ENCODE results near the gene TRIM31. TPM values are rescaled to one million over a fixed set of nuclear protein-coding genes. Genes with fewer than 3 reads are reported as not detected.

The TRIM31 gene
- total RNA-seq, 1 experiment from 2014 or later, result not detected

DNA sequence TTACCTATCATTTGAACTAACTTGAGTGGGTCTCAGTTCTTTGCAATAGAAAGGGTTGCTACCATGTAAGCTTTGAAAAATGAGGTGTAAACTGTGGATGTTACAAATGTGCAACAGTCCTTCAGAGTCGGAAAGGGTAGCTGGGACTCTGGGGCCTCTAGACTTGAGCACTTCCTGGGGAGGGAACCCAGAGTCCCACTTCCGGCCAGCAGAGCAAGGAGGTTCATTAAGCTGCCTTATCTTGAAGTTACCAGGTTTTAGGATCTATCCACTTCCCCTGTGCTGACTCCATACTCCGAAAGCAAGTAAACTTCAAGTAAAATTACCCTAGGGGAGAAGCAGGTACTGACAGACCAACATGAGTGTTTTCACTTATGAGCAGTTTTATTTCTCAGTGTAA, 38.7 kb upstream of the TRIM31 start:
- TF ChIP-seq EZH2 (IDR thresholded peaks at IDR 0.05; ENCODE audit: borderline replicate concordance, low read depth, low read length, poor library complexity, severe bottlenecking), result no peak
- TF ChIP-seq, protein P1, sequence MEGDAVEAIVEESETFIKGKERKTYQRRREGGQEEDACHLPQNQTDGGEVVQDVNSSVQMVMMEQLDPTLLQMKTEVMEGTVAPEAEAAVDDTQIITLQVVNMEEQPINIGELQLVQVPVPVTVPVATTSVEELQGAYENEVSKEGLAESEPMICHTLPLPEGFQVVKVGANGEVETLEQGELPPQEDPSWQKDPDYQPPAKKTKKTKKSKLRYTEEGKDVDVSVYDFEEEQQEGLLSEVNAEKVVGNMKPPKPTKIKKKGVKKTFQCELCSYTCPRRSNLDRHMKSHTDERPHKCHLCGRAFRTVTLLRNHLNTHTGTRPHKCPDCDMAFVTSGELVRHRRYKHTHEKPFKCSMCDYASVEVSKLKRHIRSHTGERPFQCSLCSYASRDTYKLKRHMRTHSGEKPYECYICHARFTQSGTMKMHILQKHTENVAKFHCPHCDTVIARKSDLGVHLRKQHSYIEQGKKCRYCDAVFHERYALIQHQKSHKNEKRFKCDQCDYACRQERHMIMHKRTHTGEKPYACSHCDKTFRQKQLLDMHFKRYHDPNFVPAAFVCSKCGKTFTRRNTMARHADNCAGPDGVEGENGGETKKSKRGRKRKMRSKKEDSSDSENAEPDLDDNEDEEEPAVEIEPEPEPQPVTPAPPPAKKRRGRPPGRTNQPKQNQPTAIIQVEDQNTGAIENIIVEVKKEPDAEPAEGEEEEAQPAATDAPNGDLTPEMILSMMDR (conservative IDR thresholded peaks at IDR 0.05; ENCODE audit: low read depth, low read length), result no peak
- Histone ChIP-seq H3K4me1 (ENCODE audit: insufficient read depth, low read length, poor library complexity, severe bottlenecking) (peaks cover 16% of the 10 kb centered on the region), H3K9me3 (ENCODE audit: low read depth, low read length, poor library complexity, severe bottlenecking) (no peaks in the 10 kb centered on the region), H3K27me3 (replicated peaks; ENCODE audit: insufficient read depth, low read depth, low read length, poor library complexity) (no peaks in the 10 kb centered on the region), H3K27ac (ENCODE audit: low read depth, low read length, poor library complexity, severe bottlenecking) (no peak overlapping the region), H3K4me3 (ENCODE audit: low read depth, low read length, poor library complexity, severe bottlenecking) (no peak overlapping the region), H3K36me3 (ENCODE audit: insufficient read depth, low read length, poor library complexity, severe bottlenecking) (no peaks in the 10 kb centered on the region)
- no peak for DNase-seq (ENCODE audit: low spot score)
- intact Hi-C loops (cut with micrococcal nuclease; ENCODE audit: unreplicated experiment), result no loop called here
- no TSS peak for BruUV-seq (replicated peaks)
- ChIA-PET CTCF (interaction anchor here (0.6 kb wide), 1 partner anchor 19 kb away, joined by 3 read pairs; no protein-coding TSS in a partner anchor), POLR2A (ENCODE audit: low non-redundant PET) (no interaction called here)

DNA sequence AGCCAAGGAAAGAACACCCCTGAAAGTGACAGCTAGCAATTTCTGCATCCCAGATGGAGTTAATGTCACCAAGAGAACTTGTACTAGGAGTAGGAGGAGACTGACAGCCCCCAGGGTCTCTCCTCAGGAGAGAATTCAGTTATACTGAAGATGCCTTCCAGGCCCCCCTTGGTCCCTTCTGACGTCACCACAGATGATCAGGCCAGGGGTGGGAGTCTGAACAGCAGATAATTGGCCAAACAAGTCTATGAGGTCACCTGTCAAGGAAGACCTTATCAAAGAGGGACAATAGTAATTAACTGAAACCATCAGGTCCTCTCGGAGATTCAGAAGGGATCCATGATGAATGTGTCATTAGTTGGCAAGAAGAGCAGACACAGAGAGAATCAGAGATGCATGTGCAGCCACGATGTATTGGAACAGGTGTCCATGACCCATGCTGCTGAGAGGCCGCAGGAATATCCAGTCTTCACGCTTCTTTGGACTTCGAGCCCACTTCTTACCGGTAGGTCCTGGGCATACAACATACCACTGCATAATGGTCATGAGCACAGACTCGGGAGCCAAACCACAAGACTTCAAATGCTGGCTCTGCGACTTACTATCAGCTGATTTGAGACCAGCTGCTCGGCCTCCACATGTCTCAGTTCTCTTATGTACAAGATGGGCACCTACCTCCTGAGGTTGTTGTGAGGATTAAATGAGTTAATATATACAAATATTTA, 37.9 kb upstream of the TRIM31 start:
- intact Hi-C loops (cut with micrococcal nuclease; ENCODE audit: unreplicated experiment), result no loop called here
- Histone ChIP-seq H3K36me3 (ENCODE audit: insufficient read depth, low read length, poor library complexity, severe bottlenecking) (no peaks in the 10 kb centered on the region), H3K4me3 (ENCODE audit: low read depth, low read length, poor library complexity, severe bottlenecking) (no peak overlapping the region), H3K4me1 (ENCODE audit: insufficient read depth, low read length, poor library complexity, severe bottlenecking) (peaks cover 11% of the 10 kb centered on the region), H3K9me3 (ENCODE audit: low read depth, low read length, poor library complexity, severe bottlenecking) (no peaks in the 10 kb centered on the region), H3K27me3 (replicated peaks; ENCODE audit: insufficient read depth, low read depth, low read length, poor library complexity) (no peaks in the 10 kb centered on the region), H3K27ac (ENCODE audit: low read depth, low read length, poor library complexity, severe bottlenecking) (no peak overlapping the region)
- ChIA-PET POLR2A (ENCODE audit: low non-redundant PET) (no interaction called here), CTCF (interaction anchor here (0.6 kb wide), 1 partner anchor 18 kb away, joined by 3 read pairs; no protein-coding TSS in a partner anchor)
- BruUV-seq (replicated peaks), result no TSS peak
- no peak for TF ChIP-seq EZH2 (IDR thresholded peaks at IDR 0.05; ENCODE audit: borderline replicate concordance, low read depth, low read length, poor library complexity, severe bottlenecking)
- TF ChIP-seq, protein P1 (conservative IDR thresholded peaks at IDR 0.05; ENCODE audit: low read depth, low read length), result no peak
- DNase-seq (ENCODE audit: low spot score), result no peak

DNA sequence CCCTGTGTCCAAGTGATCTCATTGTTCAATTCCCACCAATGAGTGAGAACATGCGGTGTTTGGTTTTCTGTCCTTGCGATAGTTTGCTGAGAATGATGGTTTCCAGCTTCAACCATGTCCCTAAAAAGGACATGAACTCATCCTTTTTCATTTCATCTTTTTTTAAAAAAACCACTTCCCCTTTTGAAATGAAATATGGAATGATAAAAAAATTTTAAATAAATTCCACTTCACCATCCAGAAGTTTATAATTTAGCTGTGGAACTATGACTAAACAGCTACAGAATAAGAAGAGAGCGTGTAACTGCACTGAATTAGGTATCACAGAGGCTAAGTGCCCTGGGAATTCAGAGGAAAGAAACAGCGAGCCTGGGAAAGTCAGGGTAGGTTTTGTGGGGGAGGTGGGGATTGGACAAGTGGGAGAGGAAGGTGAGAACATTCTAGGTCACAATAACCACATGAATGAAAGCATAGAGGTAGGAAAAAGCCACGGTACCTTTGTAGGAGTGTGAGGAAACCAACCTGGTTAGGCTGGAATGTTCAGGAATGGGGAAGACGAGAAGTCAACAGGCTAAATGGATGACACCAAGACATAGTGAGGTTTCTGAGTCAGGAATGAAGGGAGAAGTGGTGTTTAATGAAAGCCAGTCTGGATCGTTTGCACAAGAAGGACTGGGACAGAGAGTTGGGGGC, 37.1 kb upstream of the TRIM31 start:
- intact Hi-C loops (cut with micrococcal nuclease; ENCODE audit: unreplicated experiment), result no loop called here
- Histone ChIP-seq H3K27ac (ENCODE audit: low read depth, low read length, poor library complexity, severe bottlenecking) (no peak overlapping the region), H3K4me3 (ENCODE audit: low read depth, low read length, poor library complexity, severe bottlenecking) (no peak overlapping the region), H3K9me3 (ENCODE audit: low read depth, low read length, poor library complexity, severe bottlenecking) (no peaks in the 10 kb centered on the region), H3K36me3 (ENCODE audit: insufficient read depth, low read length, poor library complexity, severe bottlenecking) (no peaks in the 10 kb centered on the region), H3K4me1 (ENCODE audit: insufficient read depth, low read length, poor library complexity, severe bottlenecking) (peaks cover 3% of the 10 kb centered on the region), H3K27me3 (replicated peaks; ENCODE audit: insufficient read depth, low read depth, low read length, poor library complexity) (peaks cover under 1% of the 10 kb centered on the region)
- no TSS peak for BruUV-seq (replicated peaks)
- no peak for DNase-seq (ENCODE audit: low spot score)
- TF ChIP-seq, protein P1 (conservative IDR thresholded peaks at IDR 0.05; ENCODE audit: low read depth, low read length), result no peak
- TF ChIP-seq EZH2 (IDR thresholded peaks at IDR 0.05; ENCODE audit: borderline replicate concordance, low read depth, low read length, poor library complexity, severe bottlenecking), result no peak
- CTCF ChIA-PET, result no interaction called here
- POLR2A ChIA-PET (ENCODE audit: low non-redundant PET), result no interaction called here
